ENCODE results near the gene NPC1L1. TPM values are rescaled to one million over a fixed set of nuclear protein-coding genes. Genes with fewer than 3 reads are reported as not detected.
A peak's percentile ranks its signal among the peaks of the same experiment; 100 is the strongest.

Gene NPC1L1
- total and polyA plus RNA-seq, 2 of the 13 experiments (the other 11 are each of a cell fraction or from before 2014, with no cell fraction given) = 4.8 to 14.5 TPM

DNA sequence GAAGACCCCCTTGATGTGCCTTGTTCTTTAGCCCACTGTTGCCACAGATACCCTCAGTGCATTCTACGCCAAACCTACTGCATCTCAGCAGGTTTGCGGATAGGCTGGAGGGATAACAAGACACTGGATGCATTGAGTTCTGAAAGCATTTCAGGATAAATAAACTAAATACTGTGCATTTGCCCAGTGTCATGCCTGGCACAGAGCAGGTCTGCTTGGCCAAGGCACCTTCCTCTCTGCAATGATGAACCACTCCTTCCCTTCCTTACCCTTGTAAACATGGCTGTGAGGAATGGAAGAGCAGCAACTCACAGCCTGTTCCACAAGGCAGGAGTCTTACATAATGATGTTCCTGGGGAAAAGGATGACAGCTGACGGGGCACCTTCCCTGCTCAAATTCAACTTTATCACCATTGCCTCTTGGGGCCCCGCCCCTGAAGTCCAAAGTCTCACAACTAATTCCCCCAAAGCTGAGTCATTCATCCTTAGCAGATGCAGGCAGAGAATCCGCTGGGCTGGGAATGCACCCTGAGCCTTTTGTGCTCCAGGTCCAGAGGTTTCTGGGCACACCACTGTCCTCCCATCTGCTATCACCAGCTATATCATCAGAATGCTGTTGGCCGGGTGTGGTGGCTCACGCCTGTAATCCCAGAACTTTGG lies 21.0 kb upstream of the NPC1L1 start (continued):
- TF ChIP-seq ZNF138 (CRISPR knock-in tag; IDR thresholded peaks at IDR 0.05; ENCODE audit: low read depth) = no peak
- no peak for TF ChIP-seq ZNF329 (CRISPR knock-in tag; IDR thresholded peaks at IDR 0.05; ENCODE audit: low read depth)
- TF ChIP-seq, protein P1, sequence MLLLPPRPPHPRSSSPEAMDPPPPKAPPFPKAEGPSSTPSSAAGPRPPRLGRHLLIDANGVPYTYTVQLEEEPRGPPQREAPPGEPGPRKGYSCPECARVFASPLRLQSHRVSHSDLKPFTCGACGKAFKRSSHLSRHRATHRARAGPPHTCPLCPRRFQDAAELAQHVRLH (CRISPR knock-in tag; IDR thresholded peaks at IDR 0.05; ENCODE audit: borderline replicate concordance, low read depth) = no peak
- no peak for TF ChIP-seq ATM (IDR thresholded peaks at IDR 0.05; ENCODE audit: borderline replicate concordance)
- TF ChIP-seq, protein P2, sequence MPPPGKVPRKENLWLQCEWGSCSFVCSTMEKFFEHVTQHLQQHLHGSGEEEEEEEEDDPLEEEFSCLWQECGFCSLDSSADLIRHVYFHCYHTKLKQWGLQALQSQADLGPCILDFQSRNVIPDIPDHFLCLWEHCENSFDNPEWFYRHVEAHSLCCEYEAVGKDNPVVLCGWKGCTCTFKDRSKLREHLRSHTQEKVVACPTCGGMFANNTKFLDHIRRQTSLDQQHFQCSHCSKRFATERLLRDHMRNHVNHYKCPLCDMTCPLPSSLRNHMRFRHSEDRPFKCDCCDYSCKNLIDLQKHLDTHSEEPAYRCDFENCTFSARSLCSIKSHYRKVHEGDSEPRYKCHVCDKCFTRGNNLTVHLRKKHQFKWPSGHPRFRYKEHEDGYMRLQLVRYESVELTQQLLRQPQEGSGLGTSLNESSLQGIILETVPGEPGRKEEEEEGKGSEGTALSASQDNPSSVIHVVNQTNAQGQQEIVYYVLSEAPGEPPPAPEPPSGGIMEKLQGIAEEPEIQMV (CRISPR knock-in tag; IDR thresholded peaks at IDR 0.05; ENCODE audit: low read depth) = no peak
- TF ChIP-seq, protein P3, sequence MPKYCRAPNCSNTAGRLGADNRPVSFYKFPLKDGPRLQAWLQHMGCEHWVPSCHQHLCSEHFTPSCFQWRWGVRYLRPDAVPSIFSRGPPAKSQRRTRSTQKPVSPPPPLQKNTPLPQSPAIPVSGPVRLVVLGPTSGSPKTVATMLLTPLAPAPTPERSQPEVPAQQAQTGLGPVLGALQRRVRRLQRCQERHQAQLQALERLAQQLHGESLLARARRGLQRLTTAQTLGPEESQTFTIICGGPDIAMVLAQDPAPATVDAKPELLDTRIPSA (CRISPR knock-in tag; IDR thresholded peaks at IDR 0.05; ENCODE audit: borderline replicate concordance) = no peak
- TF ChIP-seq U2AF1 (optimal IDR thresholded peaks at IDR 0.05; ENCODE audit: low read depth, low read length) = no peak
- no peak for TF ChIP-seq AHR (CRISPR knock-in tag; IDR thresholded peaks at IDR 0.05)
- no peak for TF ChIP-seq JDP2 (CRISPR knock-in tag; IDR thresholded peaks at IDR 0.05; ENCODE audit: borderline replicate concordance)
- TF ChIP-seq NCOR1 (IDR thresholded peaks at IDR 0.05; ENCODE audit: borderline replicate concordance, low read length) = peak; percentile 66; the same call in 1 of the 2 replicates
- peak; percentile 61 for TF ChIP-seq ZNF331 (CRISPR knock-in tag; IDR thresholded peaks at IDR 0.05)
- no peak for TF ChIP-seq ZNF598 (CRISPR knock-in tag; IDR thresholded peaks at IDR 0.05; ENCODE audit: borderline replicate concordance)
- TF ChIP-seq THYN1 (CRISPR knock-in tag; IDR thresholded peaks at IDR 0.05; ENCODE audit: borderline replicate concordance, low read depth) = no peak
- TF ChIP-seq ZNF83 (CRISPR knock-in tag; IDR thresholded peaks at IDR 0.05; ENCODE audit: borderline replicate concordance) = no peak
- no peak for TF ChIP-seq ZSCAN12 (CRISPR knock-in tag; IDR thresholded peaks at IDR 0.05)
- peak; percentile 53; the same call in 1 of the 2 replicates for TF ChIP-seq MIXL1 (CRISPR knock-in tag; IDR thresholded peaks at IDR 0.05)
- TF ChIP-seq ATF7 (IDR thresholded peaks at IDR 0.05) = no peak
- TF ChIP-seq ATF7 (CRISPR knock-in tag; IDR thresholded peaks at IDR 0.05) = no peak
- TF ChIP-seq, protein P4, sequence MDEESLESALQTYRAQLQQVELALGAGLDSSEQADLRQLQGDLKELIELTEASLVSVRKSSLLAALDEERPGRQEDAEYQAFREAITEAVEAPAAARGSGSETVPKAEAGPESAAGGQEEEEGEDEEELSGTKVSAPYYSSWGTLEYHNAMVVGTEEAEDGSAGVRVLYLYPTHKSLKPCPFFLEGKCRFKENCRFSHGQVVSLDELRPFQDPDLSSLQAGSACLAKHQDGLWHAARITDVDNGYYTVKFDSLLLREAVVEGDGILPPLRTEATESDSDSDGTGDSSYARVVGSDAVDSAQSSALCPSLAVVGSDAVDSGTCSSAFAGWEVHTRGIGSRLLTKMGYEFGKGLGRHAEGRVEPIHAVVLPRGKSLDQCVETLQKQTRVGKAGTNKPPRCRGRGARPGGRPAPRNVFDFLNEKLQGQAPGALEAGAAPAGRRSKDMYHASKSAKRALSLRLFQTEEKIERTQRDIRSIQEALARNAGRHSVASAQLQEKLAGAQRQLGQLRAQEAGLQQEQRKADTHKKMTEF (CRISPR knock-in tag; IDR thresholded peaks at IDR 0.05) = peak; percentile 77
- peak; percentile 93 for TF ChIP-seq PHF21A (CRISPR knock-in tag; IDR thresholded peaks at IDR 0.05)
- TF ChIP-seq HIVEP1 (CRISPR knock-in tag; IDR thresholded peaks at IDR 0.05) = no peak
- TF ChIP-seq ARID2 (CRISPR knock-in tag; IDR thresholded peaks at IDR 0.05; ENCODE audit: borderline replicate concordance) = no peak
- peak; percentile 15; the same call in 1 of the 2 replicates for TF ChIP-seq SSRP1 (CRISPR knock-in tag; IDR thresholded peaks at IDR 0.05)
- TF ChIP-seq, protein P5, sequence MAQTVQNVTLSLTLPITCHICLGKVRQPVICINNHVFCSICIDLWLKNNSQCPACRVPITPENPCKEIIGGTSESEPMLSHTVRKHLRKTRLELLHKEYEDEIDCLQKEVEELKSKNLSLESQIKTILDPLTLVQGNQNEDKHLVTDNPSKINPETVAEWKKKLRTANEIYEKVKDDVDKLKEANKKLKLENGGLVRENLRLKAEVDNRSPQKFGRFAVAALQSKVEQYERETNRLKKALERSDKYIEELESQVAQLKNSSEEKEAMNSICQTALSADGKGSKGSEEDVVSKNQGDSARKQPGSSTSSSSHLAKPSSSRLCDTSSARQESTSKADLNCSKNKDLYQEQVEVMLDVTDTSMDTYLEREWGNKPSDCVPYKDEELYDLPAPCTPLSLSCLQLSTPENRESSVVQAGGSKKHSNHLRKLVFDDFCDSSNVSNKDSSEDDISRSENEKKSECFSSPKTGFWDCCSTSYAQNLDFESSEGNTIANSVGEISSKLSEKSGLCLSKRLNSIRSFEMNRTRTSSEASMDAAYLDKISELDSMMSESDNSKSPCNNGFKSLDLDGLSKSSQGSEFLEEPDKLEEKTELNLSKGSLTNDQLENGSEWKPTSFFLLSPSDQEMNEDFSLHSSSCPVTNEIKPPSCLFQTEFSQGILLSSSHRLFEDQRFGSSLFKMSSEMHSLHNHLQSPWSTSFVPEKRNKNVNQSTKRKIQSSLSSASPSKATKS (CRISPR knock-in tag; IDR thresholded peaks at IDR 0.05) = no peak
- 0 out of 2 replicates have a peak, but pooled peaks have one; percentile 42 for TF ChIP-seq ZNF326 (CRISPR knock-in tag; IDR thresholded peaks at IDR 0.05; ENCODE audit: borderline replicate concordance)
- TF ChIP-seq NCOA5 (CRISPR knock-in tag; IDR thresholded peaks at IDR 0.05) = no peak

Data from HepG2 (cell line).